TTC549 (cell line): ENCODE results near the gene APOBEC3C.
"Not testable (repeated sequence)": the region's sequence is repeated elsewhere in the genome, so short reads cannot be mapped to it uniquely, and the experiment has no call there.

Experiments used
- FAIRE-seq: peaks from 2 replicates; lab custom pipeline; 2012; peaks lifted over from hg19 to GRCh38; lab: Jason Lieb, UNC

The APOBEC3C gene

DNA sequence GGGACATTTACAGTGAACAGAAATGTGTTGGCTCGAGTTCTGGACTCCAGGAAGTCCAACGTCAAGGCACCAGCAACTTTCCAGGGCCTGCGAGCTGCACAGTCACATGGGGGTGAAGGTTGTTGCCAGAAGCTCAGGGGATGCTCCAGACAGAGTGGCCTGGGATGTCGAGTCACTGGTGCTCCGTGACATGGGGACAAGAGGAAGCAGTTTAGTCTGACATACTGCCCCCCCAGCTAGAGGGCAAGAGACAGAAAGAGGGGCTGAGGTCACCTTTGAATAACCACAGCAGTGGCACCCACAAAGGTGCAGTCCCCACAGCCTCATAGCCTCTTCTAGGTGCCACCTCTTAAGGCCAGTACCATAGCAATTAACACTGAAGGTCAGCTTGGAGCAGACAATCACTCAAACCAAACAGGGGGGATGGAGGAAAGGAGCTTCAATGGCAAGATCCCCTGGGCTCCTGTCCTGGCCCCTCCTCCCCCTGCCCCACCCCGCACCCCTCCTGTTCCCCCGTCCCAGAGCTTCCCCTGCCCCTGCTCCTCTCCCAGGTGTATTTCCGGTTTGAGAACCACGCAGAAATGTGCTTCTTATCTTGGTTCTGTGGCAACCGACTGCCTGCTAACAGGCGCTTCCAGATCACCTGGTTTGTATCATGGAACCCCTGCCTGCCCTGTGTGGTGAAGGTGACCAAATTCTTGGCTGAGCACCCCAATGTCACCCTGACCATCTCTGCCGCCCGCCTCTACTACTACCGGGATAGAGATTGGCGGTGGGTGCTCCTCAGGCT is 10.7 kb downstream of the APOBEC3C start:
- FAIRE-seq, result no peak

DNA sequence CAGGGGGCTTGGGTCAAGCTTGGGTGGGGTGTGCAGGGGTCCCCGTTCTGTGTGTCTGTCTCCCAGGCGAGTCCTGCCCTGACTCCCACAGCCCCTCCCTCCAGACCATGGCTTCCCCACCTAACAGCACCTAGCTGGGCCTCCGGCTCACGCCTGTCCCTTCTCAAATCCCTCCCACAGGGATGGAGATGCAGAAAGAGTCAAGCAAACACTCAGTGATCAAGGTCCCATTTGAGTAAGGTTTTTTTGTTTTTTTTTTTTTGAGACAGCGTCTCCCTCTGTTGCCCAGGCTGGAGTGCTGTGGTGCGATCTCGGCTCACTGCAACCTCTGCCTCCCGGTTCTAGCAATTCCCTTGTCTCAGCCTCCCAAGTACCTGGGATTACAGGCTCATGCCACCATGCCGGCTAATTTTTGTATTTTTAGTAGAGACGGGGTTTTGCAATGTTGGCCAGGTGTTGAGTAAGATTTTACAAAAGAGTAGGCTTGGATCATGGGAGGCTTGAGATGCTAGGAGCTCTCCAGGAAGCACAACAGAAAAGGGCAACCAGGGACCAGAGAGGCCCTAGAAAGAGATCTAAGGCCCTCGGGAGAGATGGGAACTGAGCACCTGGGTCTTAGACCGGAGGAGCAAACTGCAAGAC is 12.6 kb downstream of the APOBEC3C start:
- no peak for FAIRE-seq

DNA sequence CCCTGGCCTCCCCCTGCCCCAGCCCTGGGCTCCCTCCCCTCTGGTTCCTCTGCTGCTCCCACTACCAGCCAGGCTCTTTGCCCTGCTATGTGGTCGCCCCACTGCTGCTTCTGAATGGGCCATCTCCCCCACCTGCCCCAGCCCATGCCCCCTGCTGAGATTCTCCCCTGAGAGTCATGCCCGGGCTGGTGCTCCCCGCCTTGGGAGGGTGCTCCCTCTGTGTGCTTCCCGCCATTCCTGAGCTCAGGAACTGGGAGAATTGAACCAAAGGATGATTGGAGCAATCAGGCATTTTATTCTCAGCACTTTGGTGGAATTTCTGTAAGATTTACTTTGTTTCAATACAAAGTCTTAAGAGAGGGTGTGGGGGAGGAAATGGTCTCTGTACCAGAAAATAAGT is 13.7 kb downstream of the APOBEC3C start:
- FAIRE-seq, result no peak

DNA sequence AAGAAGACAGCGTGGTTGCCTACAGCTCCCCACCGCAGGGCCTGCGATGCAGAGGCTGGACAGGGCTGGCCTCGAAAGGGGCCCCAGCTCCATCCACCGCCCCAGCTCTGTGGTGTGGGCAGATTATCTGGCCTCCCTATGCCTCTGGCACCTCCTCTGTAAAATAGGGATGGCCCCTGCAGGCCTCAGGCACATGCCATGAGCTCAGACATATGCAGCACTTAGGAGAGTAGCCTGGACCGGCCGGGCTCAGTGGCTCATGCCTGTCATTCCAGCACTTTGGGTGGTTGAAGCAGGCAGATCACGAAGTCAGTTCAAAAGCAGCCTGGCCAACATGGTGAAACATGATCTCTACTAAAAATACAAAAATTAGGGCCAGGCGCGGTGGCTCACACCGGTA is 14.2 kb downstream of the APOBEC3C start:
- no peak for FAIRE-seq

DNA sequence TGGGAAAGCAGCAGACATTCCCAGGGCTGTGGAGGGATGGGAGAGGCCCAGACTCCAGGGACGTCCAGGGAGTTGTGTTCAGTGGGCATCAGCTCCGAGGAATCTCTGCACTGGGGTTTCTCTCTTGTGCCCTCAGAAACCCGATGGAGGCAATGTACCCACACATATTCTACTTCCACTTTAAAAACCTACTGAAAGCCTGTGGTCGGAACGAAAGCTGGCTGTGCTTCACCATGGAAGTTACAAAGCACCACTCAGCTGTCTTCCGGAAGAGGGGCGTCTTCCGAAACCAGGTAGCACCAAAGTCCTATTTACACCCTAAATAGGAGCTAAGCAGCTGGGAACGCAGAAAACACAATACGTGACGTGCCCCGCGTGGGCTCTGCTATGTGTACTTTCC is 15.2 kb downstream of the APOBEC3C start:
- FAIRE-seq, result no peak

DNA sequence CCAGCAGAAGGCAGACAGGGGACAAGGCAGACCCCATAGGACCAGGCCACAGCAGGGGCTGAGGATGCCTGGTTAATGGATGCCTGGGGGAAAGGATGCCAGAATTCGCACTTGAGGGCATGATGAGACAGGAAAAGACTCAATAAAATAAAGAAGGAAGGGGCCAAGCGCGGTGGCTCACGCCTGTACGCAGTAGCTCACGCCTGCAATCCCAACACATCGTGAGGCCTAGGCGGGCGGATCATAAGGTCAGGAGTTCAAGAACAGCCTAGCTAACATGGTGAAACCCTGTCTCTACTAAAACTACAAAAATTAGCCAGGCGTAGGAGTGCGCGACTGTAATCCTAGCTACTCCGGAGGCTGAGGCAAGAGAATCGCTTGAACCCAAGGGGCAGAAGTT is 16.6 kb downstream of the APOBEC3C start:
- no peak for FAIRE-seq

DNA sequence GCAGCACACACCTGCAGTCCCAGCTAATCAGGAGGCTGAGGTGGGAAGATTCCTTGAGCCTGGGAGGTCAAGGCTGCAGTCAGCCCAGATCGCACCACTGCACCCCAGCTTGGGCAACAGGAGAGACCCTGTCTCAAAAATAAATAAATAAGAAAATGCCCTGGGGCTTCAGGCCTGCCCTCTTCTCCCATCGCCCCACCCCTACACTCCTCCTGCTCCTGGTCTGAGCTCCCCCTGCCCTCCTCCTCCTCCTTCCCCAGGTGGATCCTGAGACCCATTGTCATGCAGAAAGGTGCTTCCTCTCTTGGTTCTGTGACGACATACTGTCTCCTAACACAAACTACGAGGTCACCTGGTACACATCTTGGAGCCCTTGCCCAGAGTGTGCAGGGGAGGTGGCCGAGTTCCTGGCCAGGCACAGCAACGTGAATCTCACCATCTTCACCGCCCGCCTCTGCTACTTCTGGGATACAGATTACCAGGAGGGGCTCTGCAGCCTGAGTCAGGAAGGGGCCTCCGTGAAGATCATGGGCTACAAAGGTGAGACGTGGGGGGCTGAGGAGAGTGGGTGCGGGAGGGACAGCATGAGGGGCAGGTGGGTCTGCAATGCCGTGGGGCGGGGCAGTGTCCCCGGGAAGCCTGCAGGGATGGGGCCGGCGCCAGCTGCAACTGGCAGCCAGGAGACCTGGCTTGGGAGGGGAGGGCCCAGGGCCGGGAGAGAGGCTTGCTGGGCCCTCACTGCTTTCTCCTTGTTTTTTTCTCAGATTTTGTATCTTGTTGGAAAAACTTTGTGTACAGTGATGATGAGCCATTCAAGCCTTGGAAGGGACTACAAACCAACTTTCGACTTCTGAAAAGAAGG is 17.6 kb downstream of the APOBEC3C start:
- not testable (repeated sequence) for FAIRE-seq

DNA sequence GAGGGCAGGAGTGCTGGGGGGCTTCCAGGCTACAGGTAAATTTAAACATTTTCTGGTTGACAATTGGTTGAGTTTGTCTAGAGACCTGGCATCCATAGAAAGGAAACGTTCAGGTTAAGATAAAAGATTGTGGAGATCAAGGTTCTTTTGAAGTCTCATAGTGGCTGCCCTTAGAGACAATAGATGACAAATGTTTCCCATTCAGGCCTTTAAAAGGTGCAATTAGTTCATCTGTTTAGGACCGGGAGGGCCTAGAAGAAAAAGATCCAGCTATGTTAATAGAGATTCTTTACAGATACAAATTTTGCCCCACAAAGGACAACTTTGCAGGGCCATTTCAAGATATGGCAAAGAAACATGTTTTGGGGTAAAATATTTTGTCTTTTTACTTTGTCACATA is 23.0 kb downstream of the APOBEC3C start:
- FAIRE-seq, result not testable (repeated sequence)

DNA sequence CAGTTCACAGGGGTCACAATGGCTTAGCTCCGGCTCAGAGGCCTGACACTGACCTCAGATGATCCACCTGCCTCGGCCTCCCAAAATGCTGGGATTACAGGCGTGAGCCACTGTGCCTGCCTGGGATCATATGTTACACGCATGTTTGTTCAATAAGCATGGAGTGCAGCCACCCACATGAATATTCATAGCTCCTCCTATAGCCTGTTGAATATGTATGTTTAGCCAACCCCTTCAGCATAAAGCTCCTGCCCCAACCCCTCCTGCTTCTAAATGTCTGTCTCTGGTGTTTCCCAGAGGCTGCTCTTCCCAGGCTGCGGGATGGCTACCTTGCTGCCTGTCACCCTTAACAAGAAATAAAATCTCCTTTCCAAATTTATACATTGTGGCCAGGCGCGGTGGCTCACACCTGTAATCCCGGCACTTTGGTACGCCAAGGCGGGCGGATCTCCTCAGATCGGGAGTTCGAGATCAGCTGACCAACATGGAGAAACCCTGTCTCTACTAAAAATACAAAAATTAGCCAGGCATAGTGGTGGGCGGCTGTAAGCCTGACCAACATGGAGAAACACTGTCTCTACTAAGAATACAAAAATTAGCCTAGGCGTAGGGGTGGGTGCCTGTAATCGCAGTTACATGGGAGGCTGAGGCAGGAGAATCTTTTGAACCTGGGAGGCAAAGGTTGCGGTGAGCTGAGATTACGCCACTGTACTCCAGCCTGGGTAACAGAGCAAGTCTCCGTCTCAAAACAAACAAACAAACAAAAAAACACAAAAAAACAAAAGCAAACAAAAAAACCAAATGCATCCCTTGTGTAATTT is 25.5 kb downstream of the APOBEC3C start:
- FAIRE-seq, result no peak

DNA sequence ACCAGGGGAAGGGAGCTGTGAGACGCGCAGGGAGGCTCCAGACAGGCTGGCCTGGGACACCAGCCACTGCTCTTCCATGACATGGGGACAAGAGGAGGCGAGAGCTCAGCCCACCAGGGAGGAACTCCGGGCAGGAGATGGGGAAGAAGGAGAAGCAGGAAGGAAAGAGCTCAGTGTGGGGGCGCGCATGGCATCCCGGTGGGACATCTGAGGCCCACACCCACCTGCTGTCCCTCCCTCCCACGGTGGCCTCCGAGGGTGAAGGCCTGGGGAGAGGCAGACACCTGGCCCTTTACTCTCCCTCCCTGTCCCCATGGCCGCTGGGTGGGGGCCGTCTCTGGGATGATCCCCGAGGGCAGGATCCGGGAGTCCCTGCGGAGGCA is 26.1 kb downstream of the APOBEC3C start:
- FAIRE-seq, result not testable (repeated sequence)

DNA sequence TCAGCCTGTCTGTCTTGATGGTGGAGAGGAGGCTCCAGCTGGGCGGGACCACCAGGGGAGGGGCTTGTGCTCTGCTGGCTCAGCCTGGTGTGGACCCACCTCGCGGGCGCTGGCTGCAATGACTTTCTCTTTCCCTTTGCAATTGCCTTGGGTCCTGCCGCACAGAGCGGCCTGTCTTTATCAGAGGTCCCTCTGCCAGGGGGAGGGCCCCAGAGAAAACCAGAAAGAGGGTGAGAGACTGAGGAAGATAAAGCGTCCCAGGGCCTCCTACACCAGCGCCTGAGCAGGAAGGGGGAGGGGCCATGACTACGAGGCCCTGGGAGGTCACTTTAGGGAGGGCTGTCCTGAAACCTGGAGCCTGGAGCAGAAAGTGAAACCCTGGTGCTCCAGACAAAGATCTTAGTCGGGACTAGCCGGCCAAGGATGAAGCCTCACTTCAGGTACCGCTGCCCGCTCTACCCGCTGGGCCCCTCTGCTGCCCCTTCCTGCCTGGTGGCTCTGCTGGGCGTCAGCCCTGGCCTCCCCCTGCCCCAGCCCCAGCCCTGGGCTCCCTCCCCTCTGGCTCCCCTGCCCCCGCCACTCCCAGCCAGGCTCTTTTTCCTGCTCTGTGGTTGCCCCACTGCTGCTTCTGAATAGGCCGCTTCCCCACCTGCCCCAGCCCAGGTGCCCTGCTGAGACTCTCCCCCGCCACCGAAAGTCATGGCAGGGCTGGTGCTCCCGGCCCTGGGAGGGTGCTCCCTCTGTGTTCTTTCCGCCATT is 26.7 kb downstream of the APOBEC3C start, which contains the start of gene APOBEC3F:
APOBEC3F (plus strand) TSS at position 327 of the 759 bp plus-strand sequence; CDS start at position 424, 97 bp downstream.
- not testable (repeated sequence) for FAIRE-seq

DNA sequence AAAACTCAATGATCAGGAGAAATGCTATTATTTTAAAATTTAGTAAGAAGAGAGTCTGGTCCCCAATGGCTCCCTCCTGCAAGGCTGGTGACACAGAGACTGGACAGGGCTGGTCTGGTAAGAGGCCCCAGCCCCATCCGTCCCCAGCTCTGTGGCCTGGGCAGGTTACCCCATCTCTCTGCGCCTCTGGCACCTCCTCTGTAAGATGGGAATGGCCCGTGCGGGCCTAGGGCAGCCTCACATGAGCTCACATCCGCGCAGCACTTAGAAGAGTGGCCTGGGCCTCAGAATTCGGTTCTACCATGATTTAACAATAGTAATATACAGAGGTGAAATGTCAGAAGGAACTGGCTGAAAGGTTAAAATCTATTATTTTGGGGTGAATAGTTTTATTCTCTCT is 27.9 kb downstream of the APOBEC3C start:
- FAIRE-seq, result no peak

DNA sequence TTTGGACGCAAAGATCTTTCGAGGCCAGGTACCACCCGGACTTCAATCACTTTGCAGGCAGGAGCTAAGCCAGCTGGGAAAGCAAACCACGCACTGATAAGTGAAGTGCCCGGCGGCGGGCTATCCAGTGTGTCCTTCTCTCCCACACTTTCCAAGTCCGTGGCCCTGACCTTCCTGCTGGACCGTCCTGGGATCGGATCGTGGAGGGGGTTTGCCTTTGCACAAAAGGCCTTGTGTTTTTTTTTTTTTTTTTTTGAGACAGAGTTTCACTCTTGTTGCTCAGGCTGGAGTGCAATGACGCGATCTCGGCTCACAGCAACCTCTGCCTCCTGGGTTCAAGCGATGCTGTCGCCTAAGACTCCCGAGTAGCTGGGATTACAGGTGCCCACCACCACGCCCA is 29.0 kb downstream of the APOBEC3C start:
- not testable (repeated sequence) for FAIRE-seq

DNA sequence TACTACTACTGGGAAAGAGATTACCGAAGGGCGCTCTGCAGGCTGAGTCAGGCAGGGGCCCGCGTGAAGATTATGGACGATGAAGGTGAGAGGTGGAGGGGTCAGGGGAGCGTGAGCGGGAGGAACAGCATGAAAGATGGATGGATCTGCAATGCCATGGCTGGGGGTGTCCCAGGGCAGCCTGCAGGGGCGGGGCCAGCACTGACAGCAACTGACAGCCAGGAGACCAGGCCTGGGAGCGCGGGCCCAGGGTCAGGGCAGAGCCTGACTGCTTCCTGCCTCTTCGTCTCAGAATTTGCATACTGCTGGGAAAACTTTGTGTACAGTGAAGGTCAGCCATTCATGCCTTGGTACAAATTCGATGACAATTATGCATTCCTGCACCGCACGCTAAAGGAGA is 31.1 kb downstream of the APOBEC3C start:
- FAIRE-seq, result not testable (repeated sequence)

DNA sequence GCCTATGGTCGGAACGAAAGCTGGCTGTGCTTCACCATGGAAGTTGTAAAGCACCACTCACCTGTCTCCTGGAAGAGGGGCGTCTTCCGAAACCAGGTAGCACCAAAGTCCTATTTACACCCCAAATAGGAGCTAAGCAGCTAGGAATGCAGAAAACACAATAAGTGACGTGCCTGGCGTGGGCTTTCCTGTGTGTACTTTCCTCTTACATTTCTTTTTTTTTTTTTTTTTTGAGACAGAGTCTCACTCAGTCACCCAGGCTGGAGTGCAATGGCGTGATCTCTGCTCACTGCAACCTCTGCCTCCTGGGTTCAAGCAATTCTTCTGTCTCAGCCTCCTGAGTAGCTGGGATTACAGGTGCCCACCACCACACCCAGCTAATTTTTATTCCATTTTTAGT is 35.4 kb downstream of the APOBEC3C start:
- not testable (repeated sequence) for FAIRE-seq

DNA sequence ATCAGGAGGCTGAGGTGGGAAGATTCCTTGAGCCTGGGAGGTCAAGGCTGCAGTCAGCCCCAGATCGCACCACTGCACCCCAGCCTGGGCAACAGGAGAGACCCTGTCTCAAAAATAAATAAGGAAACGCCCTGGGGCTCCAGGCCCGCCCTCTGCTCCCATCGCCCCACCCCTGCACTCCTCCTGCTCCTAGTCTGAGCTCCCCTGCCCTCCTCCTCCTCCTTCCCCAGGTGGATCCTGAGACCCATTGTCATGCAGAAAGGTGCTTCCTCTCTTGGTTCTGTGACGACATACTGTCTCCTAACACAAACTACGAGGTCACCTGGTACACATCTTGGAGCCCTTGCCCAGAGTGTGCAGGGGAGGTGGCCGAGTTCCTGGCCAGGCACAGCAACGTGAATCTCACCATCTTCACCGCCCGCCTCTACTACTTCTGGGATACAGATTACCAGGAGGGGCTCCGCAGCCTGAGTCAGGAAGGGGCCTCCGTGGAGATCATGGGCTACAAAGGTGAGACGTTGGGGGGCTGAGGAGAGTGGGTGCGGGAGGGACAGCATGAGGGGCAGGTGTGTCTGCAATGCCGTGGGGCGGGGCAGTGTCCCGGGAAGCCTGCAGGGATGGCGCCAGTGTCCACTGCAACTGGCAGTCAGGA is 37.9 kb downstream of the APOBEC3C start:
- not testable (repeated sequence) for FAIRE-seq

DNA sequence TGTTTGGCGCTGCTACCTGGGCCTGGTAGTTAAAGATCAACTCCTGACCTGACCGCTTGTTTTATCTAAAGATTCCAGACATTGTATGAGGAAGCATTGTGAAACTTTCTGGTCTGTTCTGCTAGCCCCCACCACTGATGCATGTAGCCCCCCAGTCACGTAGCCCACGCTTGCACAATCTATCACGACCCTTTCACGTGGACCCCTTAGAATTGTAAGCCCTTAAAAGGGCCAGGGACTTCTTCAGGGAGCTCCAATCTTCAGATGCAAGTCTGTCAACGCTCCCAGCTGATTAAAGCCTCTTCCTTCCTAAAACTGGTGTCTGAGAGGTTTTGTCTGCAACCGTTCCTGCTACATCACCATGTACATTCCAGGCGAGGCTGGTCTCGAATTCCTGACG is 41.6 kb downstream of the APOBEC3C start:
- FAIRE-seq, result no peak

DNA sequence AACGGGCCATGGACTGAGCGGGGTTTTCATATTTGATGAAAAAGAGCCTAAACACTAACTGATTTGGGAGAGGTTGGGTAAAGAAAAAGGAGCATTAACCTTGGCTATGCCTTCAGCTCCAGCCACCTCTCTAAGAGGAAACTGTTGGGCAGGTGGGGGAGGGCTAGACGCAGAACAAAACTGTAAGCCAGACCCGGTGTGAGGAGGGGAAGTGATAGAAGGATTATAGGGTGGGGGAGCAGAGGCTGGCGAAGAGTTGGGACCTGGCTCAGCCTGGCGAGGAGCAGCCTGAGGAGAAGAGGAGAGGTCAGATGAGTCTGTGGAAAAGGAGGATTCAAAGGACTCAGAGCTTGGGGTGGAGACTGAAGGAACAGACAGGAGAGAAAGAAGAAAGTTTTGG is 47.2 kb downstream of the APOBEC3C start:
- FAIRE-seq, result not testable (repeated sequence)

DNA sequence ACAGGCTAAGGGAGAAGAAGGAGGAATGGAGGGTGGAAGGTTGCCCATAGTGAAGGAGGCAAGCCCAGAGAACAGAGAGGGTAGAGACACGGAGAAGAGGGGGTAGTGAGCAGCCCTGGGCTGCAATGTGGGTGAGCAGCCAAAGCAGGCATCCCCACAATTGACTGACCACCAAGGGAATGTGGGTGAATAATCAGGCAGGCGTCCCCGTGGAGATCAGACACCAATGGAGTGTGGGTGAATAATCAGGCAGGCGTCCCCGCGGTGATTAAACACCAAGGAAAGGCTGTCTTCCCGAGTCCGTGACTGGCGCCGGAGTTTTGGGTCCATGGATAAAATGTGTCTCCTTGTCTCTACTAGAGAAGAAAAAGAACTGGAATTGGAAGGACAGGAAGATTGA is 47.9 kb downstream of the APOBEC3C start:
- FAIRE-seq, result not testable (repeated sequence)

DNA sequence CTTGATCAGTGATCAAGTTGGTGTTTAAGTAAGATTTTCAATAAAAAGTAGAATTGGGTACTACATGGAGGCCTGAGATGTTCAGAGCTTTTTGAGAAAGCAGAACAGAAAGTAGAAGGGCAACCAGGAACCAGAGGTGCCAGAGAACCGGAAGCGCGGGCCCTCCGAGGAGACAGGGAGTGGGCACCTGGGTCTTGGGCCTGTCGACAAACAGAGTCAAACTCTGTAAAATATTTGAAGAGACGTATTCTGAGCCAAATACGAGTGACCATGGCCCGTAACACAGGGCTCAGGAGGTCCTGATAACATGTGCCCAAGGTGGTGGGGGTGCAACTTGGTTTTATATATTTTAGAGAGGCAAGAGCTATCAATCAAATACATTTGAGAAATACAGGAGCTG is 49.8 kb downstream of the APOBEC3C start:
- FAIRE-seq, result not testable (repeated sequence)
